Stimulated activated CD4-positive, alpha-beta T cell treated with anti-CD3 and anti-CD28 coated beads, Interleukin-4, amount 100 ng/mL, for 4 hours (primary cell): ENCODE data around the gene SH3GLB2.

Source experiments
- DNase-seq, 2 experiments: peaks; one replicate each; pipeline ENCODE4 v3.0.0-alpha.2; 2020

SH3GLB2 gene

GRCh38 chr9:129028192-129028966 lies at the start of gene SH3GLB2:
SH3GLB2 (minus strand) TSS chr9:129028331; CDS start chr9:129028154, 177 bp downstream.
- DNase-seq: peak; percentile 88 to 97

GRCh38 chr9:129077236-129077635 lies 49.1 kb upstream of the SH3GLB2 start:
- no peak for DNase-seq

- DNase-seq: no peak
Observed at GRCh38 chr9:129076640-129077037, 48.5 kb upstream of the SH3GLB2 start.

GRCh38 chr9:129075996-129076639 lies 48.0 kb upstream of the SH3GLB2 start:
- no peak for DNase-seq

GRCh38 chr9:129074106-129074505 lies 46.0 kb upstream of the SH3GLB2 start:
- DNase-seq: no peak

- no peak for DNase-seq
Observed at GRCh38 chr9:129073404-129073803, 45.3 kb upstream of the SH3GLB2 start.

- DNase-seq: no peak
Observed at GRCh38 chr9:129072171-129072570, 44.0 kb upstream of the SH3GLB2 start.

GRCh38 chr9:129071526-129072126 lies 43.5 kb upstream of the SH3GLB2 start:
- DNase-seq: no peak

GRCh38 chr9:129070696-129071525 lies 42.8 kb upstream of the SH3GLB2 start:
- DNase-seq: no peak

GRCh38 chr9:129069862-129070641 lies 41.9 kb upstream of the SH3GLB2 start:
- no peak for DNase-seq

GRCh38 chr9:129068990-129069861 lies 41.1 kb upstream of the SH3GLB2 start:
- peak; percentile 39 to 46 for DNase-seq

GRCh38 chr9:129068110-129068509 lies 40.0 kb upstream of the SH3GLB2 start:
- no peak for DNase-seq

- DNase-seq: no peak
Observed at GRCh38 chr9:129064499-129064908, 36.4 kb upstream of the SH3GLB2 start.

GRCh38 chr9:129063061-129063460 lies 34.9 kb upstream of the SH3GLB2 start:
- DNase-seq: no peak

- no peak for DNase-seq
Observed at GRCh38 chr9:129060991-129061390, 32.9 kb upstream of the SH3GLB2 start.

- DNase-seq: no peak
Observed at GRCh38 chr9:129059796-129060785, 32.0 kb upstream of the SH3GLB2 start.

- no peak for DNase-seq
Observed at GRCh38 chr9:129058965-129059795, 31.0 kb upstream of the SH3GLB2 start.

GRCh38 chr9:129054163-129054851 lies 26.2 kb upstream of the SH3GLB2 start:
- DNase-seq: no peak
